ENCODE measurements around the gene HOXA4. TPM values are rescaled to one million over a fixed set of nuclear protein-coding genes. Genes with fewer than 3 reads are reported as not detected.

The HOXA4 gene
- total RNA-seq, 1 experiment from 2014 or later = 1.0 TPM

DNA sequence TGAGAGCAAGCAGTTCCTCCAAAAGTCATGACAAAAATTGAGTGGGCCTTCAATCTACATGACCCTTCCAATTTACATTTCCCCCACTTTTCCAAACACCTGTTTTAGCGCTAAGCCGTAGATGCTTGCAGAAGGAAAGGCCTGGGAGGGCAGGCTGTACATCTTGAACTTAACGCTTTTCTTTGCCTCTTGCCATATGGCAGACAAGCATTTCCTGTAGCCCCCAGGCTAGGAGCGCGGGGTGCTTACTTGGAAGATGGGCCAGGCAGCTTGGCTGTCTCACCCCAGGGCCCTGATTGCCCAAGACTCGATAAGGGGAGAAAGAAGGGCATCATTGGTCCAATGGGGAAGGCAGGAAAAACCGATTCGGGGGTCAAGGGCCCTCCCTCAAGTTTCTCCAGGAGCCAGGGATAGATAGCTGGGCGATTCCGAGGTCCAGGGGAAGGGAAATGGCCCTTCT lies 41.8 kb upstream of the HOXA4 start:
- BruUV-seq (replicated peaks) = no TSS peak
- Mint-ChIP-seq H3K4me1 (ENCODE audit: low read depth, unreplicated experiment) (peaks cover 37% of the 10 kb centered on the region), H3K36me3 (ENCODE audit: insufficient read depth, unreplicated experiment) (peaks cover 44% of the 10 kb centered on the region), H3K4me3 (ENCODE audit: low read depth, unreplicated experiment) (peak overlapping the region; percentile 72), H3K27me3 (ENCODE audit: unreplicated experiment) (no peaks in the 10 kb centered on the region), H3K9me3 (ENCODE audit: low read depth, unreplicated experiment) (no peaks in the 10 kb centered on the region), H3K27ac (ENCODE audit: unreplicated experiment) (peak overlapping the region; percentile 22)
- no peak for DNase-seq
- intact Hi-C loops (cut with micrococcal nuclease; ENCODE audit: unreplicated experiment) = no loop called here
- CTCF ChIA-PET = interaction anchor here (2.1 kb wide), 1 partner anchor 22 kb away, joined by 8 read pairs; no protein-coding TSS in a partner anchor
- TF ChIP-seq, protein P1, sequence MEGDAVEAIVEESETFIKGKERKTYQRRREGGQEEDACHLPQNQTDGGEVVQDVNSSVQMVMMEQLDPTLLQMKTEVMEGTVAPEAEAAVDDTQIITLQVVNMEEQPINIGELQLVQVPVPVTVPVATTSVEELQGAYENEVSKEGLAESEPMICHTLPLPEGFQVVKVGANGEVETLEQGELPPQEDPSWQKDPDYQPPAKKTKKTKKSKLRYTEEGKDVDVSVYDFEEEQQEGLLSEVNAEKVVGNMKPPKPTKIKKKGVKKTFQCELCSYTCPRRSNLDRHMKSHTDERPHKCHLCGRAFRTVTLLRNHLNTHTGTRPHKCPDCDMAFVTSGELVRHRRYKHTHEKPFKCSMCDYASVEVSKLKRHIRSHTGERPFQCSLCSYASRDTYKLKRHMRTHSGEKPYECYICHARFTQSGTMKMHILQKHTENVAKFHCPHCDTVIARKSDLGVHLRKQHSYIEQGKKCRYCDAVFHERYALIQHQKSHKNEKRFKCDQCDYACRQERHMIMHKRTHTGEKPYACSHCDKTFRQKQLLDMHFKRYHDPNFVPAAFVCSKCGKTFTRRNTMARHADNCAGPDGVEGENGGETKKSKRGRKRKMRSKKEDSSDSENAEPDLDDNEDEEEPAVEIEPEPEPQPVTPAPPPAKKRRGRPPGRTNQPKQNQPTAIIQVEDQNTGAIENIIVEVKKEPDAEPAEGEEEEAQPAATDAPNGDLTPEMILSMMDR (IDR thresholded peaks at IDR 0.05; ENCODE audit: unreplicated experiment) = no peak

DNA sequence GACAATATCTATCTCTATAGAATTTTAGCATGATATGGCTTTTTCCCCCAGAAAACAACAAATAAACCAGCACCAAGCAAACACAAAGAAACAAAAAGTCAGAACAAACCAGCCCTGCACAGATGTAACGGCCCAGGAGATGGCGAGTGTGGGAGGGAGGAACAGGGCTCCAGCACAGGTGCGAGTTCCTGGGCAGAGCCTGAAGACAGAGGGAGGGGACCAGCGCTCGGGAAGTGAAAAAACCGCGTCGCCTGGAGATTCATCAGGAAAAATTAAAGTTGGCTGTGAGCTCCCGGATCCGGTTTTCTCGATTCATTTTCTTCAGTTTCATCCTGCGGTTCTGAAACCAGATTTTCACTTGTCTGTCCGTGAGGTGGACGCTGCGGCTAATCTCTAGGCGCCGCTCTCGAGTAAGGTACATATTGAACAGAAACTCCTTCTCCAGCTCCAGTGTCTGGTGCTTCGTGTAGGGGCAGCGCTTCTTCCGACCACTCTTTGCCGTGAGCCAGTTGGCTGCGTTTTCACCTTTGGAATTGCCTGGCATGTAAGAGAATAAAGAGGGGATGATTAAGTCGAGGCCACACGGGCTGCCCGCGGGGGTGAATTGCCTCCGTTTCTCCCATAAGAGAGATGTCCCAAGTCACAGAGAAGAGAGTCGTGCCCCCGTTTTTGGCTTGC lies 41.2 kb upstream of the HOXA4 start:
- no peak for DNase-seq
- Mint-ChIP-seq H3K36me3 (ENCODE audit: insufficient read depth, unreplicated experiment) (peaks cover 44% of the 10 kb centered on the region), H3K4me1 (ENCODE audit: low read depth, unreplicated experiment) (peaks cover 37% of the 10 kb centered on the region), H3K4me3 (ENCODE audit: low read depth, unreplicated experiment) (peak overlapping the region; percentile 72), H3K9me3 (ENCODE audit: low read depth, unreplicated experiment) (no peaks in the 10 kb centered on the region), H3K27ac (ENCODE audit: unreplicated experiment) (peak overlapping the region; percentile 22), H3K27me3 (ENCODE audit: unreplicated experiment) (no peaks in the 10 kb centered on the region)
- TF ChIP-seq, protein P1 (IDR thresholded peaks at IDR 0.05; ENCODE audit: unreplicated experiment) = no peak
- no TSS peak for BruUV-seq (replicated peaks)
- intact Hi-C loops (cut with micrococcal nuclease; ENCODE audit: unreplicated experiment) = no loop called here
- CTCF ChIA-PET = no interaction called here

DNA sequence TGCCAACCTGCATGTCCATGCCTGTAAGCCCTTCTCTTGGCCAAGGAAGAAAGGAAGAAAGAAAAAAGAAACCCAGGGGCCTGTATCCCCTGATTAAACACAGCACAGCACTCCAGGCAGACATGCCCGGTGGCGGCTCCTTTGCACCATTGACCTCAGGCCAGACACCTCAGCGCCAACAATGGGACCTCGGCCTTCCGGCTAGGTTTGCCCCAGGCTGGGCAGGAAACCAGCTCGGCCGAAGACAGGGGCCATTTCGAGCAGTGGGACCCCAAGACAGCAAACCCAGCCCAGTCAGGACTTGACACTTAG lies 40.7 kb upstream of the HOXA4 start:
- BruUV-seq (replicated peaks) = TSS peak; percentile 45
- peak overlapping the region; percentile 72 for H3K4me3 Mint-ChIP-seq (ENCODE audit: low read depth, unreplicated experiment)
- TF ChIP-seq, protein P1 (IDR thresholded peaks at IDR 0.05; ENCODE audit: unreplicated experiment) = no peak
- no peak overlapping the region for H3K27ac Mint-ChIP-seq (ENCODE audit: unreplicated experiment)
- H3K4me1 Mint-ChIP-seq (ENCODE audit: low read depth, unreplicated experiment) = peaks cover 37% of the 10 kb centered on the region
- CTCF ChIA-PET = no interaction called here
- peaks cover 44% of the 10 kb centered on the region for H3K36me3 Mint-ChIP-seq (ENCODE audit: insufficient read depth, unreplicated experiment)
- no peak for DNase-seq
- H3K27me3 Mint-ChIP-seq (ENCODE audit: unreplicated experiment) = no peaks in the 10 kb centered on the region
- H3K9me3 Mint-ChIP-seq (ENCODE audit: low read depth, unreplicated experiment) = no peaks in the 10 kb centered on the region
- intact Hi-C loops (cut with micrococcal nuclease; ENCODE audit: unreplicated experiment) = no loop called here

DNA sequence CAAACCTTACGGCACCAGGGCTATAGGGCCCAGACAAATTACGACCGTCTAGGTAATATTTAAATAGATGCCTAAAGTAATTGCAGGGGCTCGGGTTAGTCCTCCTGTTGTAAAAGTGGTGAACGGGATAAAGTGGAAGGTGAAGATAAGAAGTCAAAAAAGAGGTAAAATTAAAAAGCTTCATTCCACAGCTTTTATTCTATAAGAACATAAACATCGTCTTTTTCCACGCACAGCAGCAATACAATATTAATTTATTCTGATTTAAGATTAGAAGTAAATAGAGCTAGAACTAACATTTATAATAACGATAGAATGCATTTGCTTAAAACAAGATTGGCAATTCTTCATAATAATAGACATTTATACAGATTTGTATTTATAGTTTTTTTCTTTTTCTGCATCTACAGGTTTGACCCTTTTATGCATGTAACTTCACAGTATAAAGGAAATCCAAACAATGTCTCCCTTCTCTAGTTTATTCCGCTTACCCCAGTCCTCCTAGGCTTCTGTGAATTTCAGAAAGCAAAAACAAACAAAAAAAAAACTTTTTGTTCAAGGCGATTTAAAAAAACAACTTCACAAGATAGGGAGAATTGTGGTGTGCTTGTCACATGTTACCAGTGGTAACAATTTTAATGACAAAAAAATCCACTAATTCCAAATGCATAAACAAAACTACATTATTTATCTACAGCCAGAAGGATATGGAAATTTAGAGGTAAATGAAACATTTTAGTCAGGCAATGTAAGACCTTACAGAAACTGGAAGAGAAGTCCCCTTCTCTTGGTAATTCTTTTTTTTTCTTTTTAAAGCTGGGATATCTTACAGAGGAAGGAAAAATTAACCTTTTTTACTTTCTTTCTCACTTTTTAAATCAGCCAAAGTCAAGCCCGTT lies 40.1 kb upstream of the HOXA4 start:
- H3K9me3 Mint-ChIP-seq (ENCODE audit: low read depth, unreplicated experiment) = no peaks in the 10 kb centered on the region
- no peak overlapping the region for H3K27ac Mint-ChIP-seq (ENCODE audit: unreplicated experiment)
- BruUV-seq (replicated peaks) = no TSS peak
- peaks cover 44% of the 10 kb centered on the region for H3K36me3 Mint-ChIP-seq (ENCODE audit: insufficient read depth, unreplicated experiment)
- intact Hi-C loops (cut with micrococcal nuclease; ENCODE audit: unreplicated experiment) = no loop called here
- peaks cover 37% of the 10 kb centered on the region for H3K4me1 Mint-ChIP-seq (ENCODE audit: low read depth, unreplicated experiment)
- H3K4me3 Mint-ChIP-seq (ENCODE audit: low read depth, unreplicated experiment) = peak overlapping the region; percentile 92
- CTCF ChIA-PET = interaction anchor here (1.0 to 1.1 kb wide), 2 partner anchors 10 to 461 kb away, joined by 3 read pairs; no protein-coding TSS in a partner anchor
- no peak for DNase-seq
- TF ChIP-seq, protein P1 (IDR thresholded peaks at IDR 0.05; ENCODE audit: unreplicated experiment) = no peak
- no peaks in the 10 kb centered on the region for H3K27me3 Mint-ChIP-seq (ENCODE audit: unreplicated experiment)
